GM18502 (cell line): ENCODE results near the gene LRRFIP1.
"Not testable (repeated sequence)": the region's sequence is repeated elsewhere in the genome, so short reads cannot be mapped to it uniquely, and the experiment has no call there.

Experiments used
- ATAC-seq: cut with Tn5 transposase; IDR thresholded peaks from one replicate; pipeline ENCODE4 v1.9.1; 2021; ENCODE audit warnings: mild to moderate bottlenecking; ENCODE audit not compliant: unreplicated experiment, poor library complexity

Gene LRRFIP1

DNA sequence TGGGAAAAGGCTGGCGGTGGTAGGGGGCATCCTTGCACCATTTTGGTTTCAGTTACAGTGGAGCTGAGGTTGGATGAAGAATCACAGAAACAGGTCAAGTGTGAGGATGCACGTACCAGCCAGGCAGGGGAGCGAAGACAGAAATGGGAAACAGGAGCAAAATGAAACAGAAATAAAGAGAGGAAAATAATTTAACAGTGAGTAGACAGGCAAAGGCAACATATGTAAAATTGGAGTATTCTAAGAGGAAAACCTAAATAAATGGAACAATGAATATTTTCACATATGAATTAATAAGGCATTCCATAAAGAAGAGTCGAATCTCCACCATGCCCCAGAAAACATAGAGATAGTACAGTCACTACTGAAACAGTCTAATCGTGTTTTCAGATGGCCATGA lies 29.7 kb downstream of the LRRFIP1 start:
- no peak for ATAC-seq

DNA sequence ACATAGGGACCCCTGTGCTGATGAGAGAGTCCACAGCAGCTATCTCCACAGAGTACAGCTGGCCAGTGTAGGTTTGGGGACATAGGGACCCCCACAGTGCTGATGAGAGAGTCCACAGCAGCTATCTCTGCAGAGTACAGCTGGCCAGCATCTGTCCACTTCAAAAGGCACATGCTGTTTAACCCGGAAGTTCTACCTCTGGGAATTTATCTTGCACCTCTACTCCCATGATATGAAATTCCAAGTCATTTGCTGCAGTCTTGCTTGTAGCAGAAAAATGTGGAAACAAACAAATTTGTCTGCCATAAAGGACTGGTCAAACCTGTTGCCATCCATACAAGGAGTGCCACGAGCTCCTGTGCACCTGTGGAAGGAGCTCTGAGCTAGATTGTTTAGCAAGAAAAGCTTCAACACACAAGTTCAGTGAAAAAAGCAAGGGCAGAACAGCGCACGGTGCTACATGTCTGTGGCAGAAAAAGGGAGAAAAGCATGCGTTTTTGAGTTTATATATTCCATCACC lies 33.1 kb downstream of the LRRFIP1 start:
- no peak for ATAC-seq

DNA sequence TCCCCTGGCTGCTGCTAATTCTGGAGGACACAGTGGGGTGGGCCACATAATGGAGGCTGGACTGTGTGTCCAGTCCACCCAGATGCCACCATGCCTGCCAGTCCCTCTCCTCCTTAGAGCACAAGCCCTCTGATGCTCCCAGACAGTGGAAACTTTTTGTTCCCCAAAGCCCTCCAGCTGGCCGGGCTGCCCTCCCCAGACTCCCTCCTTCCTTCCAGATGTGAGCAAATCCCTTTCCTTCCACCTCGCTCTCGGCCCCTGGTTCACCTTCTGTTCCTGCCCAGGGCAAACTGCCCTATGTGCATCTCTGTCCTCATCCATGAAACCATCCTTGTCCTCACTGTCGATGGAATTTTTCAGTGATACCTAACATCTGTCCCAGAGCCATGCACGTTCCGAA lies 33.9 kb downstream of the LRRFIP1 start:
- ATAC-seq = no peak

DNA sequence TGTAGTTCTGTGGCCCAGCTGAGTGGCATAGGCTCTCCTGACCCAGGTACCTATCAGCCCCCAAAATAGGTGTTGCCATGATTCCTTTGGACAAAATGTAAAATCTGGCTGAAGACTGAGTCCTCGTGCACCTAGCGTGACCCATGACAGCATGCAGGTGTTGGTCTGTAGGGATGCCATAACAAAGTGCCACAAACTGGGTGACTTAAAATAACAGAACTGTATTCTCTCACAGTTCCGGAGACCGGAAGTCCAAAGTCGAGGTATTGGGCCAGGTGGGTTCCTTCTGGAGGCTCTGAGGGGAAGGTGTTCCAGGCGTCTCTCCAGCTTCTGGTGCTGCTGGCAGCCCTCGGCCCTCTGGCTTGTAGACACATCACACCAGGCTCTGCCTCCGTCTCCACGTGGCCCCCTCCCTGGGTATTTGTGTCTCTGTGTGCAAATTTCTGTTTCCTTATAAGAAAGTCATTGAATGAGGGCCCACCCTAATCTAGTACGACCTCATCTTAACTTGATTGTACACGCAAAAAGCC lies 34.5 kb downstream of the LRRFIP1 start:
- no peak for ATAC-seq

DNA sequence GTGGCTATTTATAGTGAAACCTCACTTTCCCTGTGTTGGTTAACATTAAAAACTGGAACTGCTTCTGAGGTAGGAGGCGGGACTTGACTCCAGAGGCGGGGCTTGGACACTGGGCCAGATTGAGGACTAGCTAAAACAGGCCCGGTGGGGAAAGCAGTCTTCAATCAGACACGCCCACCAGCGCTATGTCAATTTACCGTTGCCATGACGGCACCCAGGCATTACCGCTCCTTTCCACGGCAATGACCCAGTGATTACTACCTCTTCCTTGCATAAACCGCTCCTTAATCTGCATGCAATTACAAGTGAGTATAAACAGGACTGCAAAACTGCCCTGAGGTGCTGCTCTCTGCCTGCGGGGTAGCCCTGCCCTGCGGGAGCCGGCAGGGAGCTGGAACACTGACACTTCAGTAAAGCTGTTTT lies 35.3 kb downstream of the LRRFIP1 start:
- no peak for ATAC-seq

DNA sequence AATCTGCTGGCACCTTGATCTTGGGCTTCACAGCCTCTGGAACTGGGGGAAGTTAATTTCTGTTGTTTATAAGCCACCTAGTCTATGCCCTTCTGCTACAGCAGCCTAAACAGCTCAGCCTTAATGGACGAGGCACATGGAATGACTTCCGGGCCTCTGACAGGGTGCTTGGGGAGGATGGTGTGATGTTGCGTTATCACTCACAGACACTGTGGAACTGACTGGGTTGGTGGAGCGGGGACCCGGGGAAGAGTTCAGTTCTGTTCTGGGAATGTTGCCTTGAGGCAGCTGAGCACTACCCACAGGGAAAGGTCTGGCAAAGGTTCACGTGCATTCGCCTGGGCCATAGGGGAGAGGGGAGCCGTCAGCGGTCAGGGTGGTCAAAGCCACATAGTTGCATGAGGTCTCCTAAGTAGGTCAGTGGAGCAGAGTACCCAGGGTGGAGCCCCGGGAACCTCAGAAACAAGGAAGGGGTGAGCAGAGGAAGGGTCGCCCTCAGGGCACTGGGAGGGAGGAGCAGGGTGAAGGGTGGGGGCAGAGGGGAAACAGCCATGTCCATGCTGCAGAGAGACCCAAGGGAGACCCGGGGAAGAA lies 36.2 kb downstream of the LRRFIP1 start:
- ATAC-seq = no peak

DNA sequence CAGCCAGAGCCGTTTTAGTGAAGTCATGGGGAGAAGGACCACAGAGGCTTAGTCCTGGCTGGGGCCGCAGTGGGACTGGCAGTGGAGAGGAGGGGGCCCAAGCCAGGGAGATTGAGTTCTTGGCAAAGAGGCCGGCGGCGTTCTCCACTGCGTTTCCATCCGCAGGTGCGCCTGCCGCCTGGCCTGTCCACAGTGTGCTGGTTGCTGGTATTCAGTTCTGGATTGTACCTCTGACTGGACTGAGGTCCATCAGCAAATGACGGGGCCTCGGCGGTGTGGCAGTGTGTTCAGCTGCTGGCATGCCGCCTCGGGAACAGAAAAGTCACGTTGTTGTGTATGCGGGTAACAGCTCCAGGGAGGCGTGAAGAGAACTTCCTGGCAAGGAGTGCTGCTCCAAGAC lies 36.8 kb downstream of the LRRFIP1 start:
- ATAC-seq = no peak

- ATAC-seq = no peak
Observed at GRCh38 chr2:237665713-237666143, 38.3 kb downstream of the LRRFIP1 start.

DNA sequence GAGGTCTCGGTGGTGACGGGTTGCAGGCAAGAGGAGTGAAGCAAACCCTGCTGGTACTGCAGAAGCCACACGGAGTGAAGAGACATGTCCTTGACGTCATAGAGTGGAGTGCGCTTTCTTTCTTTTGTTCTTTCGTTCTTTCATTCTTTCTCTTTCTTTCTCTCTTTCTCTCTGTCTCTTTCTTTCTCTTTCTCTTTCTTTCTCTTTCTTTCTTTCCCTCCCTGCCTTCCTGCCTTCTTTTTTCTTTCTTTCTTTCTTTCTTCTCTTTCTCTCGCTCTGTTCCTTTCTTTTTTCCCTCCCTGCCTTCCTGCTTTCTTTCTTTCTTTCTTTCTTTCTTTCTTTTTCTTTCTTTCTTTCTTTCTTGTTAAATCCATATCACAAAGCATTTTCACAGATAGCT lies 39.2 kb downstream of the LRRFIP1 start:
- no peak for ATAC-seq

GRCh38 chr2:237667050-237667576 lies 39.7 kb downstream of the LRRFIP1 start:
- not testable (repeated sequence) for ATAC-seq

GRCh38 chr2:237667893-237668292 lies 40.5 kb downstream of the LRRFIP1 start:
- ATAC-seq = no peak

DNA sequence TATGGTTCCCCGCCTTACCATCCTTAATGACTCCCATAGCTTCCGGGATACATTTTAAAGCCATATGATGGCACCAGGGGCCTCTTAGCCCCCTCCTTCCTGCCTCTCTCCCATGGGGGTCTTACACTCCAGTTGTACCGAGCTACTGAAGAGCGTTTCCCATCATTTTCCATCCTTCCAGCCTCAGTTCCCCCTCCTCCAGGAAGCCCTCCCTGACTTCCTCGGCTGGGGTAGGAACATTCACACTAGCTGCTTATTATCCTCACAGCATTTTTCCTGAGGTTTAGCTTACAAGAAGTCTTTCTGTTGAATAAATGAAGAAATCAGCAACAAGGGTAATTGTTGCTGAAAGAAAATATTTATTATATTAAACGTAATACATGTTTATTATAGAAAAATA lies 41.1 kb downstream of the LRRFIP1 start:
- no peak for ATAC-seq

- no peak for ATAC-seq
Observed at GRCh38 chr2:237669283-237669627, 41.9 kb downstream of the LRRFIP1 start.

DNA sequence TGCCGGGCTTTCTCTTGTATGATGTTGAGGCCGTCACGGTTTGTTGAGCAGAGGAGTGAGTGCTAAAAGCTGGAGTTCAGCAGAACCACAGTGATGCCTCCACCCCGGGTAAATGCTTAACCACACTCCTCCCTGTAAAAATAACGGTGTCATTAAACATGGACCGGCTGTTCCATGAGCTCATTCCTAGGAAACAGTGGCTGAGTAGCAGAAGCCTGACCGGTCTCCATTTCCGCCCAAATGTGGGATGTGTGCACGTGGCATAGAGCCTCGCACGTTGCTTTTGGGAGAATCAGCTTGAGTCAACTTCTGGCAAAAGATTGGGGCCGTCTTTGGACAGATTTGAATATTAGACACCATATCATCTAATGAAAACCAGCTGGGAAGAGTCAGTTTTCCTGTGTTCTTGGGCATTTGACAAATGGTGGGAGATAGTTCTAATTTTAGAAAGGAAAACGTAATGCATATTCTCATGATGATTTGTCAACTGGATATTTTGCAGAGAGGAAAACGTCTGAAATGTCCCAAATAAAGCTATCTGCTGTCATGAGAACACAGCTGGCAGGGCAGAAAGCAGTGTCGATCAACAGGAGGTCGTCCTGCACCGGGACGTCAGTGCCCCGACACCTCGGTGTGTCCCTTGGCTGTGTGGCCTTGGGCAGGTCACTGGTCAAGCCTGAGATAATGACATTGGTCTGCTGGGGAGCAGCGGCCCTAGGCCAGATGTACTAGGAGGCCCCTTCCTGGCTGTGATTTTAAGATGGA lies 42.4 kb downstream of the LRRFIP1 start:
- no peak for ATAC-seq

GRCh38 chr2:237670641-237671040 lies 43.3 kb downstream of the LRRFIP1 start:
- no peak for ATAC-seq

DNA sequence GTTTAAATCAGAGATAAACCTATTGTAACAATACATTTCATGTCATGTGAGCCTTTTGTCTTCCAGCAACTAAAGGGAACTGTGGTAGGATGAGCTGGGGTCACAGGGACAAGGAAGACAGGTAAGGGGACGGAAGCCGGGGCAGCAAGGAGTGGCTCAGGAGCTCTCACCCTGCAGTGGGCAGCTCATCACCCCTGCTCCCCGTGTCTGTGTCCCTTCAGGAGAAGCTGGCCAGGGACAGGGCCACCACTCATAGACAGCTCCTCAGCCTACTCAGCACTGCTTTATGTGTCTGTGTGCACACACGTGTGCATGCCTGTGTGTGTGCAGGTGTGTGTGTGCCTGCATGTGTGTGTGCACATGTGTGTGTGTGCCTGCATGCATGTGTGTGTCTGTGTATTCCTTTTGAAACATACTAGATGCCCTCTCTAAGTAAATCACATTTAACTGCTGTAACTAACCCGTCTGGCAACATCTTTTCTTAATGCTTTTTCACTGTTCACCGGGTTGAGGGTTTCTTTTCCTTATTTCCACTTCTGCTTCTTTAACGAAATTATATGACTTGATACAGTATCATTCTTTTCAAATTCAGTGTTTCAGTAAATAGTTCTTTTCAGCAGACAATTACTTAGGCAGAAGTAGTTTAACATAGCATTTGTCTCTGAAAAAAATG lies 44.2 kb downstream of the LRRFIP1 start:
- no peak for ATAC-seq

GRCh38 chr2:237672731-237673129 lies 45.3 kb downstream of the LRRFIP1 start:
- no peak for ATAC-seq

GRCh38 chr2:237673130-237674001 lies 46.0 kb downstream of the LRRFIP1 start:
- no peak for ATAC-seq

DNA sequence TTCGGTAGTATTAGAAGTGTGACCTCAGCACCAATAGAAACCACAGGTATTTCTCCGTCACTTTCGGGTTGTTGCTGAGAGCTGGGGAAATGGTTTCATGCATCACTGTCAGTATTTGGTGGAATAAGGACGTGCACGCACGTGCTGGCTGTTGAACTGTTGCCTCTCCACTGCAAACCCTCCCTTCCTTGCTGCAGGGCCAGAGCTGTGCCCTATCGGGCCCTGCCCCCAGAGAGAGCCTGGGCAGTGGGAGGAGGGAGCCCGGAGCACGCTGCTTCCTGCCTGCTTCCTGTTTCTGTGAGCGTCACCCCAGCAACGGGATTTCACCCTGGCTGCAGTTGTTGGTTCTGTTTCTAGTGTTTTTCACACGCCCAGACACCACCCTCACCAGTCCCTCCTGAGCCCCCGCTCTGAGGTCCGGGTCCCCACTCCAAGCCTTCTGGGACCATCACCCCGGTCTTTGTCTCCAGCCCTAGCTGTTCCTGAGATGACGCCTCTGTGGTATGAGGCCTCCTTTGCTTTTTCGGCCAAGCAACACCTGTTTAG lies 47.4 kb downstream of the LRRFIP1 start:
- peak; percentile 89 for ATAC-seq

DNA sequence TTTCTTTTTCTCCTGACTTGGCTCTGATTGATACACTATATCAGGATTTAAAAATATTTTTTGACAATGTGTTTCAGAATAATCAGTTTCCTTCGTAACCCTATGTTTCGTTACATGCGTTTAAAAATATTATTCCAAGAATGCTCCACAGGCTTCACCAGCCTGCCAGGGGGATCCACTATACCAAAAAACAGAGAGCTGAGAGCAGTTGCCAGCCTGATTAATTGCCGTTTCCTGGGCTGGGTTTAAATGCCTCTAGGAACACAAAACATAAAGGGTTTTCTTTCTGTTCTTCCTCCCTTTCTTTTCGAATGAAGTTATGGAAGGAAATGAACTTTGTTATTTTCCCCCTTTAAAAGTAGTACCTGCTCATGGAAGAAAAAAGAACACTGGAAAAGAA lies 47.9 kb downstream of the LRRFIP1 start:
- ATAC-seq = no peak
